Loucy (cell line): Measurements from ENCODE around the gene EDIL3.

Source experiments
- CTCF ChIP-seq: fragments of 200-600 bp; sonication (generic); conservative IDR thresholded peaks from 2 replicates; pipeline ENCODE4 v1.5.1; 2014; ENCODE audit warnings: mild to moderate bottlenecking, antibody characterized with exemption, low read length
- EZH2phosphoT487 ChIP-seq: fragments of 200-600 bp; IDR thresholded peaks from 2 replicates; pipeline ENCODE4 v1.6.1; 2018; ENCODE audit warnings: antibody characterized with exemption, mild to moderate bottlenecking, moderate library complexity, borderline replicate concordance

- no peak for TF ChIP-seq CTCF
- no peak for TF ChIP-seq EZH2phosphoT487
Observed at GRCh38 chr5:84137541-84137940, 247.1 kb downstream of the EDIL3 start.
